HepG2 (cell line): ENCODE measurements around the gene DALRD3. TPM values are rescaled to one million over a fixed set of nuclear protein-coding genes. Genes with fewer than 3 reads are reported as not detected.

Source experiments
- EZH2 ChIP-seq: conservative IDR thresholded peaks from 2 replicates; pipeline ENCODE4 v1.6.1; 2012; ENCODE audit warnings: mild to moderate bottlenecking, low read depth, low read length, moderate library complexity
- FOXJ3 ChIP-seq: sonication (generic); formaldehyde crosslinking; IDR thresholded peaks from 2 replicates; pipeline ENCODE4 v1.4.0; 2020; ENCODE audit warnings: missing genetic modification reagents, mild to moderate bottlenecking, borderline replicate concordance
- PITX1 ChIP-seq: sonication (generic); formaldehyde crosslinking; IDR thresholded peaks from 2 replicates; pipeline ENCODE4 v1.5.1; 2020; ENCODE audit warnings: mild to moderate bottlenecking, missing genetic modification reagents
- REXO4 ChIP-seq: sonication (generic); formaldehyde crosslinking; IDR thresholded peaks from 2 replicates; pipeline ENCODE4 v1.8.0; 2022; ENCODE audit warnings: missing genetic modification reagents, mild to moderate bottlenecking, borderline replicate concordance
- TCF7L2 ChIP-seq: IDR thresholded peaks from 2 replicates; pipeline ENCODE4 v1.6.1; 2011; ENCODE audit warnings: mild to moderate bottlenecking, low read depth, low read length, moderate library complexity
- ZNF891 ChIP-seq: sonication (generic); formaldehyde crosslinking; IDR thresholded peaks from 2 replicates; pipeline ENCODE4 v1.5.0; 2020; ENCODE audit warnings: mild to moderate bottlenecking, missing genetic modification reagents
- polyA plus RNA-seq, 8 experiments: library from polyadenylated mRNA; depleted of rRNA in 3 of 8; stranded (reverse) in 7 of 8; unstranded in 1 of 8; fragments of >200 nt; fragmentation: Illumina TruSeq in 4 of 8; extraction: Trizol in 4 of 8; gene quantifications; 2 replicates each; pipeline versions ENCODE4 v1.2.1 to v1.2.3, GENCODE V29; 2011 to 2016; ENCODE audit warnings: low read depth in 4 of 8, missing spikeins in 1 of 8, mixed read lengths in 1 of 8; ENCODE audit not compliant: insufficient read depth in 1 of 8
- total RNA-seq, 5 experiments: library from RNA; depleted of rRNA; stranded (reverse); fragments of >200 nt; fragmentation: Illumina TruSeq; extraction: Trizol; gene quantifications; 2 replicates each; pipeline ENCODE4 v1.2.3, GENCODE V29; 2016; ENCODE audit warnings: low read depth in 1 of 5
- TF ChIP-seq, protein P1 (sequence below): IDR thresholded peaks from 2 replicates; pipeline ENCODE4 v1.4.0; 2020; ENCODE audit warnings: mild to moderate bottlenecking, missing genetic modification reagents
- TF ChIP-seq, protein P2 (sequence below): sonication (generic); formaldehyde crosslinking; IDR thresholded peaks from 2 replicates; pipeline ENCODE4 v1.5.1; 2020; ENCODE audit warnings: mild to moderate bottlenecking, missing genetic modification reagents, moderate library complexity

The DALRD3 gene
- total and polyA plus RNA-seq, 2 of the 13 experiments (the other 11 are each of a cell fraction or from before 2014, with no cell fraction given), result 19.9 to 36.5 TPM

DNA sequence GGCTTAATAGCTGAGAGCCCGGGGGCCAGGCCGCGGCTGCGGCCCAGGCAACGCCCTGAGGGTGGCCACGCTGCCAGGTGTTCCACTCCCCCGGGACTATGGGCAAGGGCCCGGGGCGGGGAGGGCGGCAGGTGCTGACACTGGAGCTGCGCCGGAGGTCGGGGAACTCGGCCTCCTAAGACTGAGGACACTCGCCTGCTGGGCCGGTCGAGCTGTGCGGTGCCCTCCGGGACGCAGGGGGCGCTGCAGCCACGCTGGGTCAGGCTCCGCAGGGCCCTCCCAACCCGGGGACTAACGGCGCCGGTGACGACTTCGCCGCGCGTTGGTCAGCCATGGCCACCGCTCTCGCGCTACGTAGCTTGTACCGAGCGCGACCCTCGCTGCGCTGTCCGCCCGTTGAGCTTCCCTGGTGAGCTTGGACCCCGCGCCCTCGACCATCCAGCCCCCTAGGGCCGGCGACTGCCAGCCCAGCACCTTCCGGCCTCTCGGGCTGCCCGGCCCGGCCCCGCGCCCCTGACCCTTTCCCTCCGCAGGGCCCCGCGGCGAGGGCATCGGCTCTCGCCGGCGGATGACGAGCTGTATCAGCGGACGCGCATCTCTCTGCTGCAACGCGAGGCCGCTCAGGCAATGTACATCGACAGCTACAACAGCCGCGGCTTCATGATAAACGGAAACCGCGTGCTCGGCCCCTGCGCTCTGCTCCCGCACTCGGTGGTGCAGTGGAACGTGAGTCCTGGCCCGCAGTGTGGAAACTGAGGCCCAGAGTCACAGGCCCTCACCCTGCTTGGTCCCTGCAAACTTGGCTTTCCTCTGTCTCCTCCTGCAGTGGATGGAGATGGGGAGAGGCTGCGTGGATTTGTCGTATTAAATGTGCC lies 3.7 kb upstream of the DALRD3 start, which contains the start of gene NDUFAF3 (continued):
- TF ChIP-seq, protein P1, sequence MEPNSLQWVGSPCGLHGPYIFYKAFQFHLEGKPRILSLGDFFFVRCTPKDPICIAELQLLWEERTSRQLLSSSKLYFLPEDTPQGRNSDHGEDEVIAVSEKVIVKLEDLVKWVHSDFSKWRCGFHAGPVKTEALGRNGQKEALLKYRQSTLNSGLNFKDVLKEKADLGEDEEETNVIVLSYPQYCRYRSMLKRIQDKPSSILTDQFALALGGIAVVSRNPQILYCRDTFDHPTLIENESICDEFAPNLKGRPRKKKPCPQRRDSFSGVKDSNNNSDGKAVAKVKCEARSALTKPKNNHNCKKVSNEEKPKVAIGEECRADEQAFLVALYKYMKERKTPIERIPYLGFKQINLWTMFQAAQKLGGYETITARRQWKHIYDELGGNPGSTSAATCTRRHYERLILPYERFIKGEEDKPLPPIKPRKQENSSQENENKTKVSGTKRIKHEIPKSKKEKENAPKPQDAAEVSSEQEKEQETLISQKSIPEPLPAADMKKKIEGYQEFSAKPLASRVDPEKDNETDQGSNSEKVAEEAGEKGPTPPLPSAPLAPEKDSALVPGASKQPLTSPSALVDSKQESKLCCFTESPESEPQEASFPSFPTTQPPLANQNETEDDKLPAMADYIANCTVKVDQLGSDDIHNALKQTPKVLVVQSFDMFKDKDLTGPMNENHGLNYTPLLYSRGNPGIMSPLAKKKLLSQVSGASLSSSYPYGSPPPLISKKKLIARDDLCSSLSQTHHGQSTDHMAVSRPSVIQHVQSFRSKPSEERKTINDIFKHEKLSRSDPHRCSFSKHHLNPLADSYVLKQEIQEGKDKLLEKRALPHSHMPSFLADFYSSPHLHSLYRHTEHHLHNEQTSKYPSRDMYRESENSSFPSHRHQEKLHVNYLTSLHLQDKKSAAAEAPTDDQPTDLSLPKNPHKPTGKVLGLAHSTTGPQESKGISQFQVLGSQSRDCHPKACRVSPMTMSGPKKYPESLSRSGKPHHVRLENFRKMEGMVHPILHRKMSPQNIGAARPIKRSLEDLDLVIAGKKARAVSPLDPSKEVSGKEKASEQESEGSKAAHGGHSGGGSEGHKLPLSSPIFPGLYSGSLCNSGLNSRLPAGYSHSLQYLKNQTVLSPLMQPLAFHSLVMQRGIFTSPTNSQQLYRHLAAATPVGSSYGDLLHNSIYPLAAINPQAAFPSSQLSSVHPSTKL (CRISPR knock-in tag), result peak; percentile 55
- peak; percentile 34; the same call in 1 of the 2 replicates for TF ChIP-seq ZNF891 (CRISPR knock-in tag)
- TF ChIP-seq FOXJ3 (CRISPR knock-in tag), result peak; percentile 7; the same call in 1 of the 2 replicates
- no peak for TF ChIP-seq TCF7L2
- no peak for TF ChIP-seq REXO4 (CRISPR knock-in tag)
- no peak for TF ChIP-seq EZH2
- TF ChIP-seq, protein P2, sequence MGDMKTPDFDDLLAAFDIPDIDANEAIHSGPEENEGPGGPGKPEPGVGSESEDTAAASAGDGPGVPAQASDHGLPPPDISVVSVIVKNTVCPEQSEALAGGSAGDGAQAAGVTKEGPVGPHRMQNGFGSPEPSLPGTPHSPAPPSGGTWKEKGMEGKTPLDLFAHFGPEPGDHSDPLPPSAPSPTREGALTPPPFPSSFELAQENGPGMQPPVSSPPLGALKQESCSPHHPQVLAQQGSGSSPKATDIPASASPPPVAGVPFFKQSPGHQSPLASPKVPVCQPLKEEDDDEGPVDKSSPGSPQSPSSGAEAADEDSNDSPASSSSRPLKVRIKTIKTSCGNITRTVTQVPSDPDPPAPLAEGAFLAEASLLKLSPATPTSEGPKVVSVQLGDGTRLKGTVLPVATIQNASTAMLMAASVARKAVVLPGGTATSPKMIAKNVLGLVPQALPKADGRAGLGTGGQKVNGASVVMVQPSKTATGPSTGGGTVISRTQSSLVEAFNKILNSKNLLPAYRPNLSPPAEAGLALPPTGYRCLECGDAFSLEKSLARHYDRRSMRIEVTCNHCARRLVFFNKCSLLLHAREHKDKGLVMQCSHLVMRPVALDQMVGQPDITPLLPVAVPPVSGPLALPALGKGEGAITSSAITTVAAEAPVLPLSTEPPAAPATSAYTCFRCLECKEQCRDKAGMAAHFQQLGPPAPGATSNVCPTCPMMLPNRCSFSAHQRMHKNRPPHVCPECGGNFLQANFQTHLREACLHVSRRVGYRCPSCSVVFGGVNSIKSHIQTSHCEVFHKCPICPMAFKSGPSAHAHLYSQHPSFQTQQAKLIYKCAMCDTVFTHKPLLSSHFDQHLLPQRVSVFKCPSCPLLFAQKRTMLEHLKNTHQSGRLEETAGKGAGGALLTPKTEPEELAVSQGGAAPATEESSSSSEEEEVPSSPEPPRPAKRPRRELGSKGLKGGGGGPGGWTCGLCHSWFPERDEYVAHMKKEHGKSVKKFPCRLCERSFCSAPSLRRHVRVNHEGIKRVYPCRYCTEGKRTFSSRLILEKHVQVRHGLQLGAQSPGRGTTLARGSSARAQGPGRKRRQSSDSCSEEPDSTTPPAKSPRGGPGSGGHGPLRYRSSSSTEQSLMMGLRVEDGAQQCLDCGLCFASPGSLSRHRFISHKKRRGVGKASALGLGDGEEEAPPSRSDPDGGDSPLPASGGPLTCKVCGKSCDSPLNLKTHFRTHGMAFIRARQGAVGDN (CRISPR knock-in tag), result peak; percentile 84
- peak; percentile 58; the same call in 1 of the 2 replicates for TF ChIP-seq PITX1 (CRISPR knock-in tag)
- TF ChIP-seq, all 625 proteins: peak for 296
